GM13977 (cell line): ENCODE results near the gene NHS.

Experiments used
- DNase-seq: peaks from one replicate; pipeline ENCODE4 v3.0.0; 2012; ENCODE audit warnings: low spot score
- in situ Hi-C: fragments of 300-500 bp; cut with MboI; formaldehyde crosslinking; loops from one replicate; pipeline ENCODE4 v1.12.0; 2022; ENCODE audit warnings: low sequenced_read_pairs, low pct_unique_long_range_greater_than_20kb, mixed read lengths, inconsistent platforms; ENCODE audit not compliant: unreplicated experiment
- TF ChIP-seq, protein P1 (sequence below): IDR thresholded peaks from 2 replicates; pipeline ENCODE4 v1.5.1; 2012; ENCODE audit warnings: mild to moderate bottlenecking, control low read depth; ENCODE audit not compliant: insufficient read depth; ENCODE audit errors: extremely low read depth, missing control alignments

NHS gene

DNA sequence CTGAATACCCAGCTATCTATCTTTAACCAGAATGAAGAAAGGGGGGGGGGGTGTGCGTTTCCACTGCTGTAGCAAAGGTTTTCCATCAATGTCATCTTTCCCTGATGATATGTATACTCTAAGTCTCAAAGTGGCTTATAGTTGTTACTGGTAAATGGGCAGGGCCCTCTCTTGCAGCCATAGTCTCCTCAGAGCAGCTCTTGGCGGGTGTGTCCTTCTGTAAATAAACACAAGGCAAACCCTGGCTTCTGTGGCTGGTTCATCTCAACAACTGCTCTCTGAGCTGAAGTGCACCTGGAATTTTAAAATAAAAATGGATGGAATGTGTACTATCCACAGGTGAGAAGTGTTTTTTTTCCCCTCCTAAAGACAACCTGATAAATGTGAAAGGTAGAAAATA lies 304.8 kb downstream of the NHS start:
- TF ChIP-seq, protein P1, sequence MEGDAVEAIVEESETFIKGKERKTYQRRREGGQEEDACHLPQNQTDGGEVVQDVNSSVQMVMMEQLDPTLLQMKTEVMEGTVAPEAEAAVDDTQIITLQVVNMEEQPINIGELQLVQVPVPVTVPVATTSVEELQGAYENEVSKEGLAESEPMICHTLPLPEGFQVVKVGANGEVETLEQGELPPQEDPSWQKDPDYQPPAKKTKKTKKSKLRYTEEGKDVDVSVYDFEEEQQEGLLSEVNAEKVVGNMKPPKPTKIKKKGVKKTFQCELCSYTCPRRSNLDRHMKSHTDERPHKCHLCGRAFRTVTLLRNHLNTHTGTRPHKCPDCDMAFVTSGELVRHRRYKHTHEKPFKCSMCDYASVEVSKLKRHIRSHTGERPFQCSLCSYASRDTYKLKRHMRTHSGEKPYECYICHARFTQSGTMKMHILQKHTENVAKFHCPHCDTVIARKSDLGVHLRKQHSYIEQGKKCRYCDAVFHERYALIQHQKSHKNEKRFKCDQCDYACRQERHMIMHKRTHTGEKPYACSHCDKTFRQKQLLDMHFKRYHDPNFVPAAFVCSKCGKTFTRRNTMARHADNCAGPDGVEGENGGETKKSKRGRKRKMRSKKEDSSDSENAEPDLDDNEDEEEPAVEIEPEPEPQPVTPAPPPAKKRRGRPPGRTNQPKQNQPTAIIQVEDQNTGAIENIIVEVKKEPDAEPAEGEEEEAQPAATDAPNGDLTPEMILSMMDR, result no peak
- no peak for DNase-seq
- in situ Hi-C loops, result loop anchor here (25.0 kb wide), 1 partner anchor 443 kb away; no protein-coding TSS in a partner anchor

DNA sequence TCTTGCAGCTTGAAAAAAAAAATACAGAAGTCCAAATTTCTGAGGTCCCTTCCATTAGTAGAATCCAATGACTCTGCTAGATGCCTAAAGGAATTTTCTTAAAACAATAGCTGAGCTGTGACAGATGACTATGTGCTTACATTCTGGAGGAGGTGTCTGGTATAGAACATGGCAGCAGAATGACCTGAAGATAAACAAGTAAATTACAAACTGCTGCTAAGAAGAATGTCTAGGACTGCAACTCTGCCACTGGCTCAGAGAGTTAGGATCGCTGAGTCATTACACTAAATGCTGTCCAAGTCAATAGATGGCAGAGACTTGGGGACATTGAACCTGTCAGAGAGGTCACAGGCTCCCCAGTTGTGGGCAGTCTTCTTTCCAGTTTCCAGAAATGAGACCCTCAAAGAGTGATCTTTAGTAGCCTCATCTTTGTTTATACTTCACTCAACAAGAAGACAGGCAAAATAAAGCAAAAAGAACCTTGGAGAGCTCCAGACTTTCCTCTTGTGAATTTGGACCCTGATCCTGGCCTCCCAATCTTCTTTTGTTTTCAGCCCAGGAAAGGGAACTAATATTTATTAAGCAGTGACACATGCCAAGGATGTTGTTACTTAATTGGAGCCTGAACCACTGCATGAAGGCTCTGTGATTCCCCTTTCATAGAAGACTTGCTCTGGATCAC lies 305.9 kb downstream of the NHS start:
- in situ Hi-C loops, result loop anchor here (25.0 kb wide), 1 partner anchor 444 kb away; no protein-coding TSS in a partner anchor
- no peak for DNase-seq

DNA sequence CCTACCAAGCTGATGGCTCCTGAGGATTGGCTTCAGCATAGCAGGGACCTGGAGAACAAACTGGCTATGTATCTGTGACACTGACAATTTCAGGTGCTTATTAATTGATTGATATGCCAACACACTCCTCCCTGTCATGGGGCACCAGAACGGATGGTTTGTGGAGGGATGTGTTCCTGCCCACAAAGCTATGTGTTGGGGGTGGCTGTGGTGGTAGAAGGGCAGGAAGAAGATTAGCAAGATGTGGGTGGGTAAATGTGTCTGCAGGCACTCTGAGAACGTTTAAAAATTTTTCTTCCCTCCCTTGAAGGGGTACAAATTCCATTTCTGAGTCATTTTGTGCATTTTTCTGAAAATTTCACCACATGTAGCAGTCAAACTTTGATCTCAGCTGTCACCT lies 307.3 kb downstream of the NHS start:
- TF ChIP-seq, protein P1, result no peak
- DNase-seq, result no peak
- in situ Hi-C loops, result loop anchor here (25.0 kb wide), 1 partner anchor 445 kb away; no protein-coding TSS in a partner anchor

More for the DNA sequence above, 305.9 kb downstream of the NHS start:
- TF ChIP-seq, protein P1, result no peak

DNA sequence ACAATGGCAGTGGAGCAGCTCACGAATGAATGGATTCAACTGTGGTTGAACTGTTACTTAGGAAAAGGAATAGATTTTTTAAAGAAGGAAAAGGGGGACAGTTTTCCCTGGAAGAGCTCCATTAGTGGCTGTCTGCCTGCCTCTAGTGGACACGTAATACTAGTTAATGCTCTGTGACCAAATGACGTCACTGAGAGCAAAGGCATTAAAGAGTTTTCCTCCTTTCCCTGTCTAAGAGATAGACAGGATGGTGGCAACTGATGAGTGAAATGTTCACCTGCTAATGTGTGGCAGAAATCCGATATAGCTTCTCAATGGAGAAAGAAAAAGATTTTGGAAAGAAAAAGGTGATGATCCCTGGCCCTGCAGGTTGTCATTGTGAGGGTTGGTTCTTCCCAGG lies 310.0 kb downstream of the NHS start:
- DNase-seq, result no peak
- in situ Hi-C loops, result loop anchor here (25.0 kb wide), 1 partner anchor 448 kb away; no protein-coding TSS in a partner anchor
- TF ChIP-seq, protein P1, result no peak

DNA sequence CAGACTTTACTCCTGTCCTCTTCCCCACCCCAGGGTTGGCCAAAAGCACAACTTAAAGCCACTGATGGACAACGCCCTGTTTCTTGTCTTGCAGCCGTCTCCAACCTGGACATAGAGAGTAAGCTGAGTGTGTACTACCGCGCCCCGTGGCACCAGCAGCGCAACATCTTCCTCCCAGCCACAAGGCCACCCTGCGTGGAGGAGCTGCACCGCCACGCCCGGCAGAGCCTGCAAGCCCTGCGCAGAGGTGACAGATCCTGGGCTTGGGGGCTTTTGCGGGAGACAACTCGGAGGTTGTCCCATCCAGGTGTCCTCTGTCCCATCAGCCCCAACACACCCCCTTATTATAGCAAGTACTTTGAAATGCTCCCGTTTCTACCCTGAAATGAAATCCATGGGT lies 312.6 kb downstream of the NHS start:
- TF ChIP-seq, protein P1, result no peak
- DNase-seq, result no peak
- in situ Hi-C loops, result loop anchor here (25.0 kb wide), 1 partner anchor 450 kb away; no protein-coding TSS in a partner anchor

DNA sequence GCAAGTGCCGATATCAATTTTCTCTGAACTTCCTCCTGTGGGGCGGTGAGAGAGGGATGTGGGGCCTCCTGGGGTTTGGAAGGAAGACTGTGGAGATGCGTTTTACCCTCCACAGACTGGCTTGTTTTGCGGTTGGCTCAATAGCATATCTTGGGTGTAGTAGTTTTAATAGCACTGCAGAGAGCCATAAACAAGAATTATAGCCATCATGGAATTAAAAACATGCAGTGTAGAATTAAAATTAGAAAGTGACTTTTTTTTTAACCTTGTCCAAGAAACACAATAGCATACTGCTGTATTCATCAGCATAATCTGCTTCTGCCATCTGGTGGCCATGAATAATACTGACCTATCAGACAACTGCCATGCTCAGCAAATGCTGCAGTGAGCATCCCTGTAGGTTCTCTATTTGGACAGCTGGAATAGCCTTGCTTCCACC lies 315.0 kb downstream of the NHS start:
- in situ Hi-C loops, result loop anchor here (25.0 kb wide), 1 partner anchor 453 kb away; no protein-coding TSS in a partner anchor
- TF ChIP-seq, protein P1, result peak; percentile 79
- peak; percentile 57 for DNase-seq
